ENCODE measurements around the gene ZFYVE28.
A peak's percentile ranks its signal among the peaks of the same experiment; 100 is the strongest.
"Not testable (repeated sequence)": the region's sequence is repeated elsewhere in the genome, so short reads cannot be mapped to it uniquely, and the experiment has no call there.

Gene ZFYVE28

GRCh38 chr4:2446656-2447564, 28.5 kb upstream of the ZFYVE28 start:
- DNase-seq = no peak

DNA sequence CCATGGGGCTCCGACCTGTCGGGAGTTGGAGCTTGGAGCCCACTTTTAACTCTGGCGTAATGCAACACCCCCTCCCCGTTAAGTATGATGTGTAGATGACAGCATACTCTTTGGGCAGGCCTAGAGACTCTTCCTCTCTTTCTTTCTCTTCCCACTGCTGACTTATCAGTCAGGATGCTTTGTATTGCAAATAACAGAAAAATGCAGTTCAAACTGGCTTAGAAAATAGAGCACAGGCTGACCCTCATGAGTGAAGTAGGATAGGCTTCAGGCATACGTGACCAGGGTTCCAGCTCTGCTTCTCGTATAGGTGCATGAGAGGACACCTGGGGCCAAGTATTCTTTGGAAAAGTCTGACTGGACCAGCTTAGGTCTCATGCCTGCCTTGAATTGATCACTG, 27.1 kb upstream of the ZFYVE28 start:
- DNase-seq = no peak

DNA sequence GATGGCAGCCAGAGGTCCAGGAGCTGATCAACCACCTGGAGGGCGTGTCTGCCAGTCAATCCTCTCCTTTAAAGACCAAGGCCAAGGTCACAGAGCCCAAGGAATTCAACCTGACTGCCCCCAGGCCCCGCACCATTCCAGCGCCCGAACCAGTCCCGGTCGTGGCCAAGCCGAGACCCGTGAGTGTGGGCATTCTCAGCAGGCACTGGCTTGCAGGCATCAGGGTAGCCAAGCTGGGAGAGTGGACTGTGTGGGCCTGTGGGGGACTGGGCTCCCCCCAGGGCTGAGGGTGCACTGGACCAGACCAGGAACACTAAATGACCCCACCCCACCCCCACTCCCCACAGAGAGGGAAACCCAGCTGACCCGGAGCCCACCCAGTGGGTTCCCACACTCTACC, 26.7 kb upstream of the ZFYVE28 start:
- no peak for DNase-seq

GRCh38 chr4:2443956-2444740, 25.7 kb upstream of the ZFYVE28 start:
- DNase-seq = no peak

DNA sequence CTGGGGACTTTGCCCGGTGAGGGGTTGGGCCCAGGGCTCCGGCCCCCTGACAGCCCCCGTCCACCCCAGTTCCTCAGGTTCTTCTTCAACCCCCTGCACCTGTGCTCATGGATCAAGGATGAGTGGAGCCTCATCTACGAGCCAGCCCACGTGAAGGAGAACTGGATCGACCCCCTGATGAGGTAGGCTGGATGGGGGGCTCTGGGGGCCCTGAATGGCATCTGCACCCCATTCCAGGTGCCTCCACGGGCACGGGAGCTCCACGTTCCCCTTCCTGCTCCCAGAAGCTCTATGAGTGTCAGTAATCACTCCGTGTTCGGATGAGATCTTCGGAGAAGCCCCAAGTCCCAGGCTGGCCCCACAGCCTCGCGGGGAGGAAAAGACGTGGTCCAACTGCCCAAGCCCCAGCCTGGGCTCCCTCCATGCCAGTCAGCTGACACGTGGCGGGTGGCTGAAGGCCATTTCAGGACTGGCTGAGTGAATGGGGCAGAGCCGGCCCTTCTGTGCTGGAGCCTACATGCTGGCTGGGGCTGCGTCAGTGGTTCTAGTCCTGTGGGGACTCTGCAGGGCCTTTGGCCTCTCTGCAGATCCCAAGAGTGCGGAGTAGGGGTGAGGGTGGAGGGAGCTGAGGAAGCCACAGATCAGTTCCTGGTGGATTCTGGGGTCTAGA, 24.8 kb upstream of the ZFYVE28 start:
- DNase-seq = no peak

DNA sequence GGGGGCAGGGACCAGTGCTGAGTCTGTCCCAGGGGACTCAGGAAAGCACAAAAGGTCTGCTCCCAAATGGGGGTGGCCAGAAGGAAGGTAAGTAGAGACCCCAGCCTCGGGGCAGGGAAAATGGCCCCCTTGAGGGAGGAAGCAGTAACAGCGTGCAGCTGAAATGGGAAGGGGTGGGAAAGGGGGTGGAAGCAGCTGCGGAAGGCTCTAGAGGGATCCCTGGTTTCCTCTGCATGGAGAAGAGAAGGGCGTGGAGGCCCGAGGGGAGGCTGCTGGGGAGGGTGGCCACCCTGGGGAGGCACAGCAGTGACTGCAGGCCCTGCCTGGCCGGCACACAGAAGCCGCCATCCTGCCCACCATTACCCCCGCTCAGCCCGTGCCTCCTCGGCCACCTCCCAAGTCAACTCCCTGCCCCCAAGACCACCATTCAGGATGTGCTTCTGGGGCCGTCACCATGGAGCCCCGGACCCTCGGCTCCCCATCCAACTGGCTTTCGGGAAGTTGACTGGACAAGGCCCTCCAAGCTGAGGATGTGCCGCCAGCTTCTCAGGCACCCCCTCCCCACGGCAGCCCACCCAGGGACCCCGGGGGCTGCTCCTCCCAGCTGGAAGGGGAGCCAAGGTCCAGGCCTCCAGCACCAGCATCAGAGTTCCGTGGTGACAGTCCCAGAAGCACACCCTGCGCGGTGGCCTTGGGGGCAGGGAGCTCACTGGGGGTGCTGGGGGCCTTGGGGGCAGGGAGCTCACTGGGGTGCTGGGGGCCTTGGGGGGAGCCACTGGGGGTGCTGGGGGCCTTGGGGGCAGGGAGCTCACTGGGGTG, 23.9 kb upstream of the ZFYVE28 start:
- DNase-seq = no peak

DNA sequence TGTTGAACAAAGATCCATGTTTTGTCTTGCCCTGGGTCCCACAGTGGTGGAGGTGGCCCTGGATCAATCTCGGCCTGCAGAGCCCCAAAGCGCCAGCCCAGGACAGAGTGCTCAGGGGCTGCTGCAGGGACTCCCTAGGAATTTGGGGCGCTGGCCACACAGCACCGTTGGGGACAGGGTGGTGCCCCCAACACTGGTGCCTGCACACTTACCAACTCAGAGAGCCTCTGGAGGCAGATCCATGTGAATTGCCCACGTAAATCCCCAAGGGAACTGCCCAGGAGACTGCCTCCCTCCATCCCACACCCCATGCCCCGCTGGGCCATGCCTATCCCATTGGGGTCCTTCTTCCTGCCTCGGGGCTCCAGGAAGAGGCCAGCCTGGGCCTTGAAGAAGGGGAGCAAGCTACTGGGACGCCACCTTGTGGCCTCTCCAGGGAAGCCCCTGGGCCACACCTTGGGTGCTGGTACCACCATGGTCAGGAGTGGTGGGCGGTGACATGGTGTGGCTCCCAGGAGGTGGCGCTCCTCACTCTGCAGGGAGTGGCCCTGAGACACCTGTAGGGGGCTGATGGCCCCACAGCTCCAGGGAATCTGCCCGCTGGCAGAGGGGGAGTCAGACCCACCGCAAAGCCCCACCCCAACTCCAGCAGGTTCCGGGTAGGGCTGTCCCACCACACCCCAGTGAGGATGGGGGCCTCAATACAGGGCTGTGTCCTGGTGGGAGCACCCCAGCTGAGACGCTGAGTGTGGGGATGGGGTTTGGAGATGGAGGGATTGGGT, 23.1 kb upstream of the ZFYVE28 start:
- peak; percentile 76 to 77 for DNase-seq

DNA sequence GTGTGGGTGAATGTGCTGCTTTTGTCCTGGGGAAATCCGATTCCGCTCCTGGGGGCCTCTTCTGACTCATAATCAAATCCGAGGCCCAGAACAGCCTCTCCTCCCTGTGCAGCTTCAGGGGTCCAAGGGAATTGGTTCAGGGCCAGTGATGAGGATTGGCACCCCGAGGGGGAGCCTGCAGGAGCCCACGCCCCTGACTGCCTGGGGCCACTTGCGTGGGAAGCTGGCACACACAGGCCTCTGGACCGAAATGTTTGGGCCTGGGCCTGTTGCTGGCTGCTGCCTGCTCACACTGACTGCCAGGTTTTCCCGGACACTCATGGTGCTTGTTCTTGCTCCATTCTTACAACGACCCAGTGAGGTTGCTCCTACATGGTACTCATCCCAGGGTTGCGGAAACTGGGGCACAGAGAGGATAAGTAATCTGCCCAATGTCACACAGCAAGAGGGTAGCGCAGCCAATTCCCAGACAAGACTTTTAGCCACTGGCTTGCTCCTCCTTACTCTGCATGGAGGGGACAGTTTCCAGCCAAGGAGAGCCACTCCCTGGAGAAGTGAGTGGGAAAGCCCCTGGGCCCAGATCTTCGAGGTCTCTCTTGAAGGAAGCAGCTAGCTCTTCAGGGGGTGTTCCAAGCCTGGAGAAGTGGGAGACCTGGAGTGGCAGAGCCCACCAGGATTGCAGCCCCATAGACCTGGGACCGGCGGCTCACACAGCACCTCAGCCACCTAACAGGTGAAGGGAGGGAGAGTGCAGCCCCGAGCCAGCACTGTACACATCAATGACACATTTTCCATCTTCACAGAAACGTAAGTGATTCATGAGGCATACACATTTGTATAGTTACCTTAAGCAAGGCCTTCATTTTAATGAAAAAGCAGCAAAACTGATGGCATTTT, 20.6 kb upstream of the ZFYVE28 start:
- no peak for DNase-seq

GRCh38 chr4:2437475-2438215, 19.2 kb upstream of the ZFYVE28 start:
- no peak for DNase-seq

DNA sequence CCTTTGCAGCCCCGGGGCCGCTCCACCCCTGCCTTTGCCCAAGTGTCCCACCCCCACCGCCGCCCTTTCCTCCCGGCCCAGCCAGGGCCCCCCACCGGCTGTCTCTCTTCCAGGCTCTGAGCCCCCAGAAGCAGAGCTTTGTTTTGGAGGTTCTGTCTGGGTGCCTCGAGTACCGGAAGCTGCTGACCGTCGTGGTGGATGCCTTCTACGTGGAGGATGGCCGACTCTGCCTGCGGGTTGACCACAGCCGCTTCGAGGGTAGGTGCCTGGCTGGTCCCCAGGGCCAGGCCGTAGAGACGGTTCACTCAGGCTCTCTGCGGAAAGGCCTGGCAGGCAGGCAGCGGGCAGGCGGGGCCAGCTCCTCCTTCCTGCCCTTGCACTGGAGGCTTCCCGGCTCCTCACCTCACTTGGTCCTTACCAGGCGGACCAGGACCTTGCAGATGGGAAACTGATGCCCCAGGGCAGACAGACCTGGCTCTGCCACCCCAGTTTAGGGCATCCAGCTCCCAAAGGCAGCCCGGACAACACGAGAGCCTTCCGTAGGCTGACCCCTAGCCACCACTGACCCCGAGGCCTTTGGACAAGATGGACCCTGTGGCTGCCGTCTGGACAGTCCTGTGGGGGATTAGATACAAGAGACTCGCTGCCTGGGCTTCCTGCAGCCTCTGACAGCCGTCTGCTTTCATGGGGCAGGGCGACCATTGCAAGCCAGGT, 18.5 kb upstream of the ZFYVE28 start:
- DNase-seq = no peak

DNA sequence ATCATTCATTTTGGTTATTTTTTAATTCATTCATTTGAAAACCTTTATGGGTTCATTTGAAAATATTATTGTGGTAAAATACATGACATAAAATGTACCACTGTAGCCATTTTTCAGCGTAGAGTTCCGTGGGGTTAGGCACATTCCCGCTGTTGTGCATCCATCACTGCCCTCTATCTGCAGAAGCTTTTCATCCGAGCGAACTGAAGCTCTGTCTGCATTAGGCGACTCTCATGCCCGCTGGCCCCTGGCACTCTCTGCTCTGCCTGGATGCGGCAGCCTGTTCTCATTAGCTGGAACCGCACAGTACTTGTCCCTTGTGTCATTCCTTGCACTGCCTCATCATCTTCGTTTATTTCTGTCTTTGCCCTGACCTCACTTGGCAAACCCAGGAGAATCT, 17.9 kb upstream of the ZFYVE28 start:
- DNase-seq = peak in 1 of 2 donors; percentile 12

DNA sequence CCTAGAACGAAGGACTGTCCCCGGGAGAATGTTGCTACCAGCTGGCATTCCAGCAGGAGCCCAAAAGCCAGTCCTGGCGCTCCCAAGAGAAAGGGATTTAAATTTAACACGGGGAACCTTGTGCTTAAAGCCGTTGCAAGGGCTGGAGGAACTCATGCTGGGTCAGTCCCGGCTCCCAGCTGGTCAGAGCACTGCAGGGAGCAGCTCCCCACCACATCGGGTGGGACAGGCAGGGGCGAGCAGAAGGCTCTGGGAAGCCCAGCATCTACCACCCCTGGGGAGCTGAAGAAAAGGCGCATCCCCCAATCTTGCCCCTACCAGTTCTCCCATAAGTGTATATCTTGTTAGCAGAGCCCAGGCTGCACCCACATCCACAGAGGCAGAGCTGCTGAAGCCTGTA, 16.0 kb upstream of the ZFYVE28 start:
- DNase-seq = no peak

GRCh38 chr4:2433609-2434350, 15.3 kb upstream of the ZFYVE28 start:
- DNase-seq = no peak

- DNase-seq = no peak
Observed at GRCh38 chr4:2432991-2433530, 14.6 kb upstream of the ZFYVE28 start.

DNA sequence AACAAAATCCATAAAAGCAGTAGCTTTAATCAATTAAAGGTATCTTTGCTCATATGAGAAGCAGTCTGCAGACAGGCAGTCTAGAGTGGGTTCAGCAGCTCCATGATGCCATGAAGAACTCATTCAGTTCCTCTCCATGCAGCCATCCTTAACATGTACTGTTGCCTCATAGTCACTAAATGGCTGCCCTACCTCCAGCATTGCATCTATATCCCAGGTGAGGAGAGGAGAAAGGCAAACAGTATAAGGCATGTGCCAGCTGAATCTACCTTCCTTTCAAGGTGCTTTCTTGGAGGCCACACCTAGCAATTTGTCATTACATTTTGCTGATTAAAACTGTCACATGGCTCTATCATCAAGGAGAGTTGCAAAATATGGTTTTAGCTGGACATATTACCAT, 13.6 kb upstream of the ZFYVE28 start:
- DNase-seq = no peak

- DNase-seq = not testable (repeated sequence)
Observed at GRCh38 chr4:2429945-2430757, 11.7 kb upstream of the ZFYVE28 start.

GRCh38 chr4:2428496-2429213, 10.2 kb upstream of the ZFYVE28 start:
- no peak for DNase-seq

Measured in CD4-positive, alpha-beta T cell treated with Interleukin-1 beta for 1 hour (primary cell).